Lung microvascular endothelial cell (primary cell): ENCODE results near the gene CMYA5. TPM values are rescaled to one million over a fixed set of nuclear protein-coding genes. Genes with fewer than 3 reads are reported as not detected.

Experiments used
- DNase-seq, 2 donors: peaks; one replicate each; pipeline versions ENCODE4 v3.0.0 to v3.0.0-alpha.2; 2010; ENCODE audit warnings: low read depth in 2 of 2
- total RNA-seq: library from RNA; depleted of rRNA; stranded (reverse); fragments of >200 nt; gene quantifications from 2 replicates; pipeline ENCODE4 v1.2.1, GENCODE V29; 2014

CMYA5 gene
- total RNA-seq, 1 donor from 2014 or later = under 0.01 TPM

GRCh38 chr5:79834098-79834753 lies 144.6 kb downstream of the CMYA5 start:
- no peak for DNase-seq

- no peak for DNase-seq
Observed at GRCh38 chr5:79834754-79835714, 145.4 kb downstream of the CMYA5 start.

- no peak for DNase-seq
Observed at GRCh38 chr5:79837761-79838551, 148.3 kb downstream of the CMYA5 start.

GRCh38 chr5:79840084-79840990 lies 150.7 kb downstream of the CMYA5 start:
- no peak for DNase-seq

- no peak for DNase-seq
Observed at GRCh38 chr5:79841172-79841571, 151.5 kb downstream of the CMYA5 start.

GRCh38 chr5:79842006-79842881 lies 152.6 kb downstream of the CMYA5 start:
- no peak for DNase-seq

- DNase-seq = no peak
Observed at GRCh38 chr5:79842991-79843390, 153.4 kb downstream of the CMYA5 start.

- DNase-seq = no peak
Observed at GRCh38 chr5:79843450-79844388, 154.1 kb downstream of the CMYA5 start.

GRCh38 chr5:79844571-79844970 lies 154.9 kb downstream of the CMYA5 start:
- DNase-seq = no peak

GRCh38 chr5:79845448-79846197 lies 156.0 kb downstream of the CMYA5 start:
- DNase-seq = no peak

GRCh38 chr5:79846198-79846521 lies 156.5 kb downstream of the CMYA5 start:
- DNase-seq = no peak

GRCh38 chr5:79847561-79847960 lies 157.9 kb downstream of the CMYA5 start:
- DNase-seq = no peak

GRCh38 chr5:79849061-79849460 lies 159.4 kb downstream of the CMYA5 start:
- no peak for DNase-seq

Other genes with a start within 250 kb of the CMYA5 start
- gene HOMER1, start 175.7 kb upstream of the CMYA5 start, total RNA-seq = 3.7 and 11.7 TPM in 2 replicates
- 15.9 and 19.2 TPM in 2 replicates for gene TENT2, start 77.4 kb upstream of the CMYA5 start, total RNA-seq